ENCODE measurements around the gene NOS3. TPM values are rescaled to one million over a fixed set of nuclear protein-coding genes. Genes with fewer than 3 reads are reported as not detected.
A peak's percentile ranks its signal among the peaks of the same experiment; 100 is the strongest.

The NOS3 gene
- total and polyA plus RNA-seq, 12 donors, result 10.0 to 53.3 (median 13.3) TPM

DNA sequence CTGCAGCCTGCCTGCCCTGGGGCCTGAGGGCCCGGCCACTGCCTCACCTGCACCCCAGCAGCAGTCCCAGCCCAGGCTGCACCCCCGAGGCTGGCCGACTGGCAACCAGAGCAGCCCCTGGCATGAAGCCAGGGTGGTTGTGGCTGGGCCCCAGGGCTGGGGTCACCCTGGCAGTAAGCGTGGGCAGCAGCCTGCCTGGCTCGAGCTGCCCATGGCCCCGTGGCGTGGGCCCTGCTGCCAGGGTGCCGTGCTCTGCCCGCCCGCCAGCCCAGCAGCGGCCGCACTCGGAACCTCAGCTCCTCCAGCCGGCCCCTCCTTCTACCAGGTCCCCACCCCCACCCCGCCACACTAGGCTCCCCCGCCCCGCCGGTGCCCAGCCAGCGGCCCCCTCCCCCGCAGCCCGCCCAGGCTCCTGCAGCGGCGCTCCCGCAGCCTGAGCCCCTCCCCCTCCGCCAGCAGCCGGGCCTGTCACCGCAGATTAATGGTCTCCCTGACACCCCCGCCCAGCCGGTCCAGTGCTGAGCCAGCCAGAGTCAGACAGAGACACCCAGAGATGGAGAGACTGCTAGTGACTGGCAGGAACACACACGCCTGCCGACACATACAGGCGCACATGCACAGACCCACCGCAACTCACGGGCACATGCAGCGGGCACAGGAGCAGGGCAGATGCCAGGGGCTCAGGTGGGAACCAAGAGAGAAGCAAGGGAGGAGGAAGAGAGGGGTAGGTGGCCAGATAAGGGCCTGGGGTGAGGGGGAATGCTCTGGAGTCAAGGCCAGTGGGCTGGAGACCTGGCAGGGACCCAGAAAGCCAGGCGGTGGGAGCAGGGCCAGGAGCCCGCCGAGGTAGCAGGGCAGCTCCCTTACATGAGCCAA, 35.1 kb upstream of the NOS3 start:
- TF ChIP-seq, protein P1, sequence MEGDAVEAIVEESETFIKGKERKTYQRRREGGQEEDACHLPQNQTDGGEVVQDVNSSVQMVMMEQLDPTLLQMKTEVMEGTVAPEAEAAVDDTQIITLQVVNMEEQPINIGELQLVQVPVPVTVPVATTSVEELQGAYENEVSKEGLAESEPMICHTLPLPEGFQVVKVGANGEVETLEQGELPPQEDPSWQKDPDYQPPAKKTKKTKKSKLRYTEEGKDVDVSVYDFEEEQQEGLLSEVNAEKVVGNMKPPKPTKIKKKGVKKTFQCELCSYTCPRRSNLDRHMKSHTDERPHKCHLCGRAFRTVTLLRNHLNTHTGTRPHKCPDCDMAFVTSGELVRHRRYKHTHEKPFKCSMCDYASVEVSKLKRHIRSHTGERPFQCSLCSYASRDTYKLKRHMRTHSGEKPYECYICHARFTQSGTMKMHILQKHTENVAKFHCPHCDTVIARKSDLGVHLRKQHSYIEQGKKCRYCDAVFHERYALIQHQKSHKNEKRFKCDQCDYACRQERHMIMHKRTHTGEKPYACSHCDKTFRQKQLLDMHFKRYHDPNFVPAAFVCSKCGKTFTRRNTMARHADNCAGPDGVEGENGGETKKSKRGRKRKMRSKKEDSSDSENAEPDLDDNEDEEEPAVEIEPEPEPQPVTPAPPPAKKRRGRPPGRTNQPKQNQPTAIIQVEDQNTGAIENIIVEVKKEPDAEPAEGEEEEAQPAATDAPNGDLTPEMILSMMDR (IDR thresholded peaks at IDR 0.05), result peak in 1 of 9 donors; percentile 12
- H3K9me3 ChIP-seq, result no peaks in the 10 kb centered on the region
- peak overlapping the region in 1 of 10 donors; percentile 11 for H3K4me3 ChIP-seq
- intact Hi-C loops (cut with DNase I), result loop anchor here in 3 of 10 donors (5.0 to 10.0 kb wide), 2 partner anchors 51 to 53 kb away; no protein-coding TSS in a partner anchor
- peak; percentile 51 to 70 for DNase-seq
- peaks cover 0 to 53% (median 35%) of the 10 kb centered on the region in 7 donors for H3K27me3 ChIP-seq
- H3K27ac ChIP-seq, result peak overlapping the region; percentile 67 to 90 (median 75)
- WGBS, 2 donors, result 22 to 23% methylated on average over 35 to 38 of the region's 38 CpGs
- ATAC-seq, result peak; percentile 39 to 69 (median 52)
- H3K36me3 ChIP-seq, result peaks cover 0 to 11% (median 0%) of the 10 kb centered on the region in 9 donors
- H3K4me1 ChIP-seq, result peaks cover 11 to 79% (median 40%) of the 10 kb centered on the region in 9 donors

DNA sequence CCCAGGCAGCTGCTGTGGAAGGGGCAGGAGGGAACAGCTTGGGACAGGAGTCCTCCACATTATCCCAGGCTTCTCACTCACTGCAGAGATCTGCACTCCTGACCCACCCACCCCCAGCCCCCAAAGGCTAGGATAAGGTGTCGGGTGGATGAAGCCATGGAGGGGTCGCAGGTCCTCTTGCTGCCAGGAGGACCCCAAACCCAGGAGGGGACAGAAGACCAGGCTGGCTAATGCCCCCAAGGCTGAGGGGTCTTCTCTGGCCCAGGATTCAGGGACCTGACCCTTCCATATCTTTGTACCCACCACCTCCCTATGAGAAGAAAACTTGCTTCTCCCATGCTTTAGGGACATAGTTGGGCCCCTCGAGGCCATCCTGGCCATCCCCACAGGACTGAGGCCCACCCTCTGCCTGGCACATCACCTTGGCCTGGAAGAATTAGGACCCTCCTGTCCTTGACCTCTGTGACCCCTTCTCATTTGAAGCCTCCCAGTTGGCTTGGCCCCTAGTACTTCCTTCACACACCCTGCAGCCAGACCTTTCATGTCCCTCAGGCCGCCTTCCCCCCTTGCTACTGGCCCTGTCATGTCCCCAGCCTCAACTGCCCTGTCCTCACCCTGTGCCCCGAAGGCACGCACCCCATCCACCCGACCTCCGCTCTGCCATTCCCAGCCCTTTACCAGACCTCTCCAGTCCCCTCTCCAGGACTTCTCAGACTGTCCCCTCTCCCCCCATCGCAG, 34.3 kb upstream of the NOS3 start:
- TF ChIP-seq, protein P1 (IDR thresholded peaks at IDR 0.05), result no peak
- H3K4me3 ChIP-seq, result no peak overlapping the region
- peaks cover 0 to 5% (median 0%) of the 10 kb centered on the region in 9 donors for H3K36me3 ChIP-seq
- peaks cover 11 to 87% (median 43%) of the 10 kb centered on the region in 9 donors for H3K4me1 ChIP-seq
- H3K27me3 ChIP-seq, result peaks cover 0 to 59% (median 38%) of the 10 kb centered on the region in 7 donors
- H3K9me3 ChIP-seq, result no peaks in the 10 kb centered on the region
- WGBS, 2 donors, result 81 to 90% methylated on average over 9 of the region's 9 CpGs
- DNase-seq (no peak), ATAC-seq (no peak)
- intact Hi-C loops (cut with DNase I), result loop anchor here in 3 of 10 donors (5.0 to 10.0 kb wide), 2 partner anchors 52 to 54 kb away; no protein-coding TSS in a partner anchor
- H3K27ac ChIP-seq, result peak overlapping the region in 9 of 10 donors; percentile 57 to 90 (median 72)

DNA sequence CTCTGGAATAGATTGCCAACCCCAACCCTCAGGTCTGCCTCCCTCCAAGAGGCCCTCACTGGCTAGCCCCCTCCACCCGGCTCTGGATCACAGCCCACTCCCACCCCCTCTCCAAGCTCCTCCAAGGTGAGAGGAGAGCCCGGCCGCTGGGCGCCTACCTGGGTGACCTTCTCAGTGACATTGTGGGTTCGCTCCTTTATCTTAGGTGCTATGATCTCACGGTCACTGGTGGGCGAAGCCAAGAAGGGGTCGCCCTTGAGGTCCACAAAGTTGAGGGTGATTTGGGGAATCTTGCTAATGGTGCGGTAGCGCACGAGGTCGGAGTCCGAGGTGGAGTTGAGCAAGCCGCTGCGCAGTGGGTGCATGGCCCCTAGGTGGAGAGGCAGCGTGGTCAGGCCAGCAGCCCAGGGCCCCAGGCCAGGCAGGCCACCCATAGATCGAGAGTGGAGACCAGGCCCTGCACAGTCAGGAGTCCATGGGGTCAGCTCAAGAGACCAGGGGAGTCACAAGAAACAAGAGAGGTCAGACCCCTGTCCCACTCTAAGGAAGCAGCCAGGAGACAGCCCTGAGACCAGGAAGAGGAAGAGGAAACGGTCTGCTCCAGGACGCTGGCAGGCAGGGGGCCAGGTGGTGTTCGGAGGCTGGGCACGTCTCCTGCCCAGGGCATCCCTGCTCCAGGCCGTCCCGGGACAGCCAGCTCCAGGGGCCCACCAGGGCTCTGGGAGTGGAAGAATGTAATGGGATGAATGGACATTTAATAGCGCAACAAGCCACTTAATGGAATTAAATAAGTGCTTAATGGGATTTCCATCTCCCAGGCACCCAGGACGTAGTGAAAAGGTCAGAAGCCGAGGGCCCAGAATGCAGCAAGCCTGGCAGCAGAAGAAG, 33.4 kb upstream of the NOS3 start:
- peak in 1 of 2 donors; percentile 18 for DNase-seq
- H3K27ac ChIP-seq, result peak overlapping the region in 8 of 10 donors; percentile 57 to 90 (median 77)
- ATAC-seq, result no peak

More for the DNA sequence above, 33.4 kb upstream of the NOS3 start:
- Histone ChIP-seq H3K27me3 (peaks cover 0 to 63% (median 43%) of the 10 kb centered on the region in 7 donors), H3K4me1 (peaks cover 11 to 94% (median 50%) of the 10 kb centered on the region in 9 donors), H3K4me3 (no peak overlapping the region), H3K36me3 (peaks cover 0 to 5% (median 0%) of the 10 kb centered on the region in 9 donors), H3K9me3 (no peaks in the 10 kb centered on the region)
- WGBS, 2 donors, result 67 to 68% methylated on average over 26 of the region's 26 CpGs
- intact Hi-C loops (cut with DNase I), result loop anchor here in 3 of 10 donors (5.0 to 10.0 kb wide), 2 partner anchors 53 to 55 kb away; no protein-coding TSS in a partner anchor
- TF ChIP-seq, protein P1 (IDR thresholded peaks at IDR 0.05), result no peak

Data from heart right ventricle (tissue), 16 donors.